ENCODE results near the gene KIAA0319L.
A peak's percentile ranks its signal among the peaks of the same experiment; 100 is the strongest.
"Not testable (repeated sequence)": the region's sequence is repeated elsewhere in the genome, so short reads cannot be mapped to it uniquely, and the experiment has no call there.

The KIAA0319L gene

GRCh38 chr1:35470977-35471613, 86.1 kb downstream of the KIAA0319L start:
- no peak overlapping the region for H3K27ac Mint-ChIP-seq
- H3K4me1 Mint-ChIP-seq = no peaks in the 10 kb centered on the region
- H3K27me3 Mint-ChIP-seq = no peaks in the 10 kb centered on the region
- ATAC-seq (no peak), DNase-seq (no peak)
- no peak overlapping the region for H3K4me3 Mint-ChIP-seq
- peaks cover 0 to under 1% of the 10 kb centered on the region in 2 donors for H3K9me3 Mint-ChIP-seq

DNA sequence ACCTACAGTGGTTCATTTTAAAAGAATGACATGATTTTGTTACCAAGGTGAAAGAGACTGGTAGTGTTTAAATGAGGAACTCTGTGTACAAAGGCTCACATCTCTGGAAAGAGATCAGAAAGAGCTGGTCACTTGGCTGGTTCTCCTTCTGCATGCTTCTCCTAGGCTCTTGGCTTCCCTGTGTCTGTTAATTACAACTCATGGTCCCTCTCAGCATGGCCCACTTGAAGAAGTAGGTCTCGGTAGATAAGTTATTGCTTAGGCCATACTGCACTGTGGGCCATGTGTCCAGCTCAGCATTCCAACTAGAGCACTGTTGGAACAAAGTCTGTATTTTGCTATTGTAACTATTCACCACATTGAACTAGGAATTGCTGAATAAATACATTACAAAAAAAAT, 91.1 kb downstream of the KIAA0319L start:
- Mint-ChIP-seq H3K4me1 (peaks cover 17% of the 10 kb centered on the region), H3K4me3 (no peak overlapping the region), H3K9me3 (peaks cover 0 to 21% of the 10 kb centered on the region in 2 donors), H3K27me3 (no peaks in the 10 kb centered on the region), H3K27ac (no peak overlapping the region)
- ATAC-seq (no peak), DNase-seq (no peak)

GRCh38 chr1:35463749-35464148, 93.5 kb downstream of the KIAA0319L start:
- H3K27me3 Mint-ChIP-seq, H3K27ac Mint-ChIP-seq, H3K4me3 Mint-ChIP-seq, ATAC-seq, DNase-seq: not testable (repeated sequence)
- peaks cover 17% of the 10 kb centered on the region for H3K4me1 Mint-ChIP-seq
- peaks cover 0 to 21% of the 10 kb centered on the region in 2 donors for H3K9me3 Mint-ChIP-seq

- Mint-ChIP-seq H3K27ac (peak overlapping the region in 1 of 2 donors; percentile 6), H3K4me3 (no peak overlapping the region), H3K9me3 (peaks cover 0 to 21% of the 10 kb centered on the region in 2 donors), H3K27me3 (no peaks in the 10 kb centered on the region), H3K4me1 (peaks cover 17% of the 10 kb centered on the region)
- ATAC-seq = no peak
- no peak for DNase-seq
Observed at GRCh38 chr1:35463232-35463631, 94.0 kb downstream of the KIAA0319L start.

GRCh38 chr1:35461966-35462651, 95.1 kb downstream of the KIAA0319L start:
- Mint-ChIP-seq H3K4me3 (peak overlapping the region in 1 of 2 donors; percentile 24), H3K4me1 (peaks cover 17% of the 10 kb centered on the region)
- ATAC-seq = peak; percentile 89

DNA sequence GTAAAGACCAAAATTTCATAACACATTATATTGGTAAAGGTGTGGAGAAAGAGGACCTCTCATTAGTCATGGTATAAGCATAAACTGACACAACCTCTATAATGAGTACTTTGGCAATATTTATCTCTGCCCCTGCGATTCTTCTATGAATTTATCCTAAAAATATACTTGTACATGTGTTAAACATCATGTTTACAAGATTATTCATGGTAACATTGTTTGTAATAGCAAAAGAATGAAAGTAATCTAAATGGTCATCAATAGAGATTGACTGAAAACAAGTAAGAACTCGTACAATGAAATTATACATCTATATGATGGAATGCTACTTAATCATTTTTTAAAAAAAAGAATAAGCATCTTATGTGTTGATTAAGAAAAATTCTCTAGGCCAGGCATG, 96.4 kb downstream of the KIAA0319L start:
- Mint-ChIP-seq H3K9me3 (peaks cover 0 to 17% of the 10 kb centered on the region in 2 donors), H3K27me3 (no peaks in the 10 kb centered on the region), H3K27ac (peak overlapping the region in 1 of 2 donors; percentile 57), H3K4me3 (no peak overlapping the region), H3K4me1 (peaks cover 17% of the 10 kb centered on the region)
- DNase-seq = no peak
- no peak for ATAC-seq

More at GRCh38 chr1:35461966-35462651, 95.1 kb downstream of the KIAA0319L start:
- DNase-seq = no peak
- Mint-ChIP-seq H3K9me3 (peaks cover 0 to 21% of the 10 kb centered on the region in 2 donors), H3K27me3 (no peaks in the 10 kb centered on the region), H3K27ac (peak overlapping the region in 1 of 2 donors; percentile 87)

DNA sequence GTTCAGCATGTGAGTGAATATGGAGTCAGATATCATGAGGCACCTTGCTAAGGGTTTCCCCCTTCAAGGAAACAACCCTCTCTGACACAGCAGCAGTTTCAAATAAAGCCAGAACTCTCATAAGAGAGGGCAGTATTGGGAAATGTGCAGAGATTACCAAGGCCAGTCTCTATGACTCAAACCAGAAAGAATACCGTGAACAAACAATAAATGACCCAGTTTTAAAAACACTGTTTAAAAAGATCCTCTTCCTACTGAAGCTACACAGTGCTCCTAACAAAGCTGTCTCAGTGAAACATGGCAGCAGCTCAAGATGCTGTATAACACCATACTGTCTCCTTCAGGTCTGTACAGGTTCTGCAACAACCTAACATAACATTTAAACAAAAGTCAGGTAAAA, 102.6 kb downstream of the KIAA0319L start:
- no peaks in the 10 kb centered on the region for H3K27me3 Mint-ChIP-seq
- peak overlapping the region in 1 of 2 donors; percentile 23 for H3K4me3 Mint-ChIP-seq
- no peak for DNase-seq
- H3K4me1 Mint-ChIP-seq = peaks cover 38% of the 10 kb centered on the region
- no peaks in the 10 kb centered on the region for H3K9me3 Mint-ChIP-seq
- peak; percentile 92 for ATAC-seq
- H3K27ac Mint-ChIP-seq = peak overlapping the region in 1 of 2 donors; percentile 28

DNA sequence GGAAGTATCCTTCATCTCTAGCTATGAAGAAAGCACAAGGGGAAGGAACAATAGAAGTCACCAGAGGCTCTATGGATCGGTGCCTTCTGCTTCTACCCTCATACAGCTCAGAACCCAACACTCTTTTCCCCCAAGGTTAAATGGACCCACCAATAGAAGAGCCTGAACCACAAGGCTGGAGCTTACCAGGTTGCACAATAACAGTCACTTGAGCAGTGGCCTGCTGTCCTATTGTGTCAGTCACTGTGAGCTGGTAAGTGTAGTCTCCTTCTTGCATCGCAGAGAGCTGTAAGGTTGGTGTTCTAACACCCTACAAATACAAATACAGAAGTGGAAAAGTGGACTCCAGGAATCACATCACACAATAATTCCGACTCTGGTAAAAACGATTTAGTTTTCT, 103.0 kb downstream of the KIAA0319L start:
- H3K27ac Mint-ChIP-seq = peak overlapping the region in 1 of 2 donors; percentile 28
- ATAC-seq = peak; percentile 29
- H3K27me3 Mint-ChIP-seq = no peaks in the 10 kb centered on the region
- H3K4me3 Mint-ChIP-seq = no peak overlapping the region
- DNase-seq = no peak
- peaks cover 38% of the 10 kb centered on the region for H3K4me1 Mint-ChIP-seq
- H3K9me3 Mint-ChIP-seq = no peaks in the 10 kb centered on the region

DNA sequence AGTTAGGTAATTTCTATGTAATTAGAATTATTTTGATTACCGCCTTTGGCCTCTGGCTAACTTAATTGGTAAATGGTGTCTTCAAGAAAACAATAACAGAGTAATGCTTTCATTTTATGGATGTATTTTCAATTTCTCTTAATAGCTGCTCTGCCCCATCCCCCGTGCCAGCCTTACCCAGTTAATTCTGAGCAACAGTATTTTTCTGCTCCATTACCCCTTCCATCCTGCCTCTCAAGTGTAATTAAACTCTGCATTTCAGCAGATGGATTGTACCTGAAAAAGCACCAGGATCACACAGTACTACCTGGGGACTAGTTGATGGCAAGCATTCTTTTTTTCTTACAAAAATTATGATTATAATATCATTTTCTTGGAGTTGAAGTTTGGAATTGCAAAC, 104.2 kb downstream of the KIAA0319L start:
- DNase-seq (no peak), ATAC-seq (no peak)
- Mint-ChIP-seq H3K27ac (peak overlapping the region in 1 of 2 donors; percentile 53), H3K4me3 (no peak overlapping the region), H3K4me1 (peaks cover 38% of the 10 kb centered on the region), H3K27me3 (no peaks in the 10 kb centered on the region), H3K9me3 (no peaks in the 10 kb centered on the region)

GRCh38 chr1:35452106-35452774, 105.0 kb downstream of the KIAA0319L start:
- H3K27me3 Mint-ChIP-seq = no peaks in the 10 kb centered on the region
- peaks cover 38% of the 10 kb centered on the region for H3K4me1 Mint-ChIP-seq
- peak overlapping the region in 1 of 2 donors; percentile 61 for H3K27ac Mint-ChIP-seq
- H3K9me3 Mint-ChIP-seq = no peaks in the 10 kb centered on the region
- no peak for DNase-seq
- no peak for ATAC-seq
- H3K4me3 Mint-ChIP-seq = no peak overlapping the region

GRCh38 chr1:35451125-35451528, 106.1 kb downstream of the KIAA0319L start:
- DNase-seq (peak; percentile 69 to 71), ATAC-seq (peak; percentile 78)
- Mint-ChIP-seq H3K27ac (peak overlapping the region in 1 of 2 donors; percentile 67), H3K9me3 (no peaks in the 10 kb centered on the region), H3K4me1 (peaks cover 38% of the 10 kb centered on the region), H3K27me3 (no peaks in the 10 kb centered on the region), H3K4me3 (no peak overlapping the region)

- Mint-ChIP-seq H3K4me3 (no peak overlapping the region), H3K9me3 (no peaks in the 10 kb centered on the region), H3K4me1 (peaks cover 32% of the 10 kb centered on the region), H3K27ac (no peak overlapping the region), H3K27me3 (no peaks in the 10 kb centered on the region)
- no peak for DNase-seq
- no peak for ATAC-seq
Observed at GRCh38 chr1:35449334-35450008, 107.7 kb downstream of the KIAA0319L start.

DNA sequence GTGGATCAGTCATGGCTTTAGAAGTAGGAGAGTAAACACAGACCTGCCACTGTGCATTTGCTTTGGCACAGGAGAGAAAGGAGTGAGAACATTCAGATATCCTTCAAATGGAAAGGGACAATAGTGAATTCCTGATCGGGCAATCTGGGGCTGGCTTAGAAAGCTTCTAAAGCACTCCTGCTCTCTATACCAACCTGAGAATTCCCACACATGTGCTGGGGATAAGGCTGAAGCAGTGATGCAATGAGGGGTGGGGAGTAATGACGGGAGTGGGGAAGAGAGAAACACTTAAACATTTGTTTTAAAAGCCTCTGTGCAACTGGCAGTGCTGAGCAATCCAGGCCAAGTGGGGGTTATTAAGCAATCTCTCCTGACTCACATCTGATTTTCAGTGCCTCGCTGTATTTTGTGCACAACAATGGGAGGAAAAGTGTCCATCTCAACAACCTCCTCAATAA, 108.8 kb downstream of the KIAA0319L start:
- Mint-ChIP-seq H3K27ac (peak overlapping the region in 1 of 2 donors; percentile 28), H3K9me3 (no peaks in the 10 kb centered on the region), H3K4me3 (no peak overlapping the region), H3K4me1 (peaks cover 26% of the 10 kb centered on the region), H3K27me3 (no peaks in the 10 kb centered on the region)
- no peak for DNase-seq
- no peak for ATAC-seq

GRCh38 chr1:35447278-35447677, 109.9 kb downstream of the KIAA0319L start:
- no peak for DNase-seq
- H3K9me3 Mint-ChIP-seq = no peaks in the 10 kb centered on the region
- H3K27me3 Mint-ChIP-seq = no peaks in the 10 kb centered on the region
- no peak for ATAC-seq
- no peak overlapping the region for H3K4me3 Mint-ChIP-seq
- peaks cover 26% of the 10 kb centered on the region for H3K4me1 Mint-ChIP-seq
- peak overlapping the region in 1 of 2 donors; percentile 8 for H3K27ac Mint-ChIP-seq

DNA sequence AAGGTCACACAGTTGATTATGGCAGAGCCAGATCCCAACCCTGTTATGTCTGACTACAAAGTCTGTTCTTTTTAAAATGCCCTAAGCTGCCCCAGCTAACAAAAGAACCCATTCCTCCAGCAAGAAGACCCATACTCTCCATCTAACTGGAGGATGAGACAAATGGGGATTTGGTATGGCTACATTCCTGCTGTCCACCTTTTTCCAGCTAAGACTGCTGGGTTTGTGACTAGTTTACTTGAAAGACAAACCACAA, 112.8 kb downstream of the KIAA0319L start:
- no peak for ATAC-seq
- H3K27ac Mint-ChIP-seq = no peak overlapping the region
- no peak for DNase-seq
- no peaks in the 10 kb centered on the region for H3K27me3 Mint-ChIP-seq
- no peaks in the 10 kb centered on the region for H3K9me3 Mint-ChIP-seq
- no peak overlapping the region for H3K4me3 Mint-ChIP-seq
- peaks cover 16% of the 10 kb centered on the region for H3K4me1 Mint-ChIP-seq

All from stimulated activated naive CD8-positive, alpha-beta T cell treated with anti-CD3 and anti-CD28 coated beads, Interleukin-15, amount 100 ng/mL, for 72 hours (primary cell).